Breast epithelium (tissue), 3 donors: ENCODE data around the gene ADAMTS18.

Experiments used
- CTCF ChIP-seq, 3 donors: fragments of 450-650 bp; IDR thresholded peaks; one replicate each; pipeline ENCODE4 v1.5.1; 2016 to 2017; ENCODE audit warnings: antibody characterized with exemption in 3 of 3, mild to moderate bottlenecking in 3 of 3, moderate library complexity in 3 of 3
- POLR2A ChIP-seq: fragments of 450-650 bp; IDR thresholded peaks from one replicate; pipeline ENCODE4 v1.6.1; 2016; ENCODE audit warnings: antibody characterized with exemption, mild to moderate bottlenecking, moderate library complexity
- POLR2AphosphoS5 ChIP-seq, 3 donors: sonication (generic); formaldehyde crosslinking; IDR thresholded peaks; one replicate each; pipeline ENCODE4 v1.6.1; 2017; ENCODE audit warnings: antibody characterized with exemption in 3 of 3

- TF ChIP-seq CTCF (IDR thresholded peaks at IDR 0.05) (no peak), POLR2A (no peak), POLR2AphosphoS5 (IDR thresholded peaks at IDR 0.05) (no peak)
Observed at GRCh38 chr16:77416939-77417480, 17.8 kb downstream of the ADAMTS18 start.
